Liver (tissue), 9 donors: ENCODE measurements around the gene MCL1. TPM values are rescaled to one million over a fixed set of nuclear protein-coding genes. Genes with fewer than 3 reads are reported as not detected.

ENCODE experiments used
- DNase-seq: peaks from one replicate; pipeline ENCODE4 v3.0.0-alpha.2; 2017; ENCODE audit warnings: low spot score
- H3K27ac ChIP-seq, 2 donors: one replicate each; pipeline ENCODE4 v1.7.0; 2013; ENCODE audit warnings: inconsistent platforms in 2 of 2, low read length in 2 of 2, control low read depth in 1 of 2, low read depth in 1 of 2, mild to moderate bottlenecking in 1 of 2
- H3K27me3 ChIP-seq, 4 donors: one replicate each; pipeline versions ENCODE4 v1.6.1 to v1.7.0; 2013; ENCODE audit warnings: low read length in 3 of 4, inconsistent platforms in 1 of 4, mild to moderate bottlenecking in 1 of 4, moderate library complexity in 1 of 4; ENCODE audit not compliant: control insufficient read depth in 4 of 4, insufficient read depth in 4 of 4
- H3K36me3 ChIP-seq, 4 donors: one replicate each; pipeline versions ENCODE4 v1.6.1 to v1.7.0; 2013; ENCODE audit warnings: low read length in 3 of 4, mild to moderate bottlenecking in 3 of 4, low read depth in 1 of 4, moderate library complexity in 1 of 4; ENCODE audit not compliant: control insufficient read depth in 4 of 4, insufficient read depth in 3 of 4
- H3K4me1 ChIP-seq, 4 donors: one replicate each; pipeline versions ENCODE4 v1.6.1 to v1.7.0; 2013; ENCODE audit warnings: low read length in 3 of 4, mild to moderate bottlenecking in 3 of 4, moderate library complexity in 1 of 4; ENCODE audit not compliant: control insufficient read depth in 4 of 4, insufficient read depth in 4 of 4
- H3K4me3 ChIP-seq, 3 donors: one replicate each; pipeline versions ENCODE4 v1.6.1 to v1.7.0; 2013; ENCODE audit warnings: low read length in 3 of 3, control low read depth in 1 of 3, low read depth in 1 of 3, mild to moderate bottlenecking in 1 of 3
- H3K9ac ChIP-seq, 2 donors: one replicate each; pipeline ENCODE4 v1.7.0; 2013; ENCODE audit warnings: low read length in 2 of 2, mild to moderate bottlenecking in 2 of 2, moderate library complexity in 2 of 2, control low read depth in 1 of 2, low read depth in 1 of 2
- H3K9me3 ChIP-seq, 4 donors: one replicate each; pipeline versions ENCODE4 v1.6.1 to v1.7.0; 2013; ENCODE audit warnings: low read length in 3 of 4; ENCODE audit not compliant: control insufficient read depth in 4 of 4
- EGR1 ChIP-seq, 2 donors: IDR thresholded peaks; 2 replicates each; pipeline ENCODE4 v1.6.1; 2016 to 2018; ENCODE audit warnings: antibody characterized with exemption in 2 of 2, low read depth in 2 of 2
- FOXA2 ChIP-seq: IDR thresholded peaks from 2 replicates; pipeline ENCODE4 v1.6.1; 2016; ENCODE audit warnings: antibody characterized with exemption
- GABPA ChIP-seq, 2 donors: IDR thresholded peaks in 1 of 2; conservative IDR thresholded peaks in 1 of 2; 2 replicates each; pipeline ENCODE4 v1.6.1; 2016; ENCODE audit warnings: antibody characterized with exemption in 2 of 2, mild to moderate bottlenecking in 1 of 2, moderate library complexity in 1 of 2
- HNF4A ChIP-seq, 2 donors: conservative IDR thresholded peaks; 2 replicates each; pipeline ENCODE4 v1.6.1; 2016; ENCODE audit warnings: antibody characterized with exemption in 2 of 2, mild to moderate bottlenecking in 2 of 2
- HNF4G ChIP-seq: IDR thresholded peaks from 2 replicates; pipeline ENCODE4 v1.6.1; 2016; ENCODE audit warnings: antibody characterized with exemption
- JUND ChIP-seq, 2 donors: IDR thresholded peaks; 2 replicates each; pipeline ENCODE4 v1.6.1; 2016; ENCODE audit warnings: antibody characterized with exemption in 2 of 2
- NR2F2 ChIP-seq: IDR thresholded peaks from 2 replicates; pipeline ENCODE4 v1.6.1; 2016; ENCODE audit warnings: antibody characterized with exemption
- RAD21 ChIP-seq, 2 donors: IDR thresholded peaks; 2 replicates each; pipeline ENCODE4 v1.6.1; 2016; ENCODE audit warnings: antibody characterized with exemption in 2 of 2, mild to moderate bottlenecking in 2 of 2
- RXRA ChIP-seq, 2 donors: IDR thresholded peaks; 2 replicates each; pipeline ENCODE4 v1.6.1; 2017 to 2018; ENCODE audit warnings: antibody characterized with exemption in 2 of 2, mild to moderate bottlenecking in 1 of 2
- SP1 ChIP-seq: IDR thresholded peaks from 2 replicates; pipeline ENCODE4 v1.6.1; 2018; ENCODE audit warnings: antibody characterized with exemption, mild to moderate bottlenecking
- TAF1 ChIP-seq: conservative IDR thresholded peaks from 2 replicates; pipeline ENCODE4 v1.6.1; 2016; ENCODE audit warnings: antibody characterized with exemption, mild to moderate bottlenecking
- YY1 ChIP-seq: IDR thresholded peaks from 2 replicates; pipeline ENCODE4 v1.6.1; 2016; ENCODE audit warnings: antibody characterized with exemption, mild to moderate bottlenecking
- WGBS: extraction: QIAGEN DNeasy Blood & Tissue Kit; methylation state at CpG from one replicate; pipeline ENCODE4 v1.1.7; 2013; 5-methylcytosine and 5-hydroxymethylcytosine counted together
- polyA plus RNA-seq, 2 donors: library from polyadenylated mRNA; stranded (reverse) in 1 of 2; unstranded in 1 of 2; fragments of 200-250 nt in 1 of 2; fragments of >200 nt in 1 of 2; fragmentation: Nextera tagmentation in 1 of 2; extraction: Ambion mirVana in 1 of 2; gene quantifications; one replicate each; pipeline versions ENCODE4 v1.2.1 to v1.2.3, GENCODE V29; 2013 to 2015
- total RNA-seq, 2 donors: library from RNA; depleted of rRNA; stranded (reverse); fragments of >200 nt; gene quantifications; one replicate each; pipeline ENCODE4 v1.2.3, GENCODE V29; 2014
- TF ChIP-seq, protein P1 (sequence below): IDR thresholded peaks from 2 replicates; pipeline ENCODE4 v1.6.1; 2016; ENCODE audit warnings: antibody characterized with exemption
- TF ChIP-seq, protein P2 (sequence below): fragments of 150-350 bp; IDR thresholded peaks from 2 replicates; pipeline ENCODE4 v1.5.1; 2017; ENCODE audit warnings: improper control_type of control experiment, low read depth, low read length; ENCODE audit not compliant: missing input control
- TF ChIP-seq, protein P3 (sequence below): IDR thresholded peaks from 2 replicates; pipeline ENCODE4 v1.6.1; 2016; ENCODE audit warnings: antibody characterized with exemption
- TF ChIP-seq, protein P4 (sequence below): IDR thresholded peaks from 2 replicates; pipeline ENCODE4 v1.6.1; 2016; ENCODE audit warnings: antibody characterized with exemption
- donor health status: healthy.
- donor health status: healthy.
- donor health status: healthy.
- donor health status: healthy.
- donor health status: healthy.

MCL1 gene
- total and polyA plus RNA-seq, 4 donors, result 23.4 to 181 (median 80.0) TPM

DNA sequence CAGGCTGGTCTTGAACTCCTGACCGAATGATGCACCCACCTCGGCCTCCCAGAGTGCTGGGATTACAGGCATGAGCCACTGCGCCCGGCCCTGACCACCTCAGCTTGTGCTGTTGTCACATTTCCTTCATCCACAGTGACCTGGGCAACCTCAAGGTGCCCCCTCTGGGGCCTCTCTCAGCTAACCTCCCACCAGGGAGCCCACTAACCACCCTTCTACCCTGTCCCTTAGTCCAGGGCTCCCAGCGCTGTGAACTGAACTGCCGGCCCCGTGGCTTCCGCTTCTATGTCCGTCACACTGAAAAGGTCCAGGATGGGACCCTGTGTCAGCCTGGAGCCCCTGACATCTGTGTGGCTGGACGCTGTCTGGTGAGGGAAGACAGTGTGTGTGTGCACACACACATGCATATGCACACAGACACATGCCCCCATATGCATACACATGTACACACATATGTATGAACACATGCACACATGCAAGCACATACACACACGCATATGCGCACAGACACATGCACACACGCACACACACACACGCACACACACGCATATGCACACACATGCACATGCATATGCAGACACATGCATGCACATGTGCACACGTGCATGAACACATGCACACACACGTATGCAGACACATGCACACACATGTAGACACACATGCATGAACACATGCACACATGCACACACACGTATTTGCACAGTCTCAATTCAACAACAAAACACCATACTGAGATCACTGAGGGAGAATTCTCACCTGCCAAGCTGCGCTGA lies 24.0 kb downstream of the MCL1 start:
- H3K4me1 ChIP-seq, result peaks cover 12 to 37% (median 30%) of the 10 kb centered on the region in 4 donors
- no peak overlapping the region for H3K27ac ChIP-seq
- H3K27me3 ChIP-seq, result no peaks in the 10 kb centered on the region
- no peak overlapping the region for H3K9ac ChIP-seq
- WGBS, result 86% methylated on average over 19 of the region's 19 CpGs
- peaks cover 0 to 11% (median 4%) of the 10 kb centered on the region in 4 donors for H3K36me3 ChIP-seq
- H3K4me3 ChIP-seq, result no peak overlapping the region
- TF ChIP-seq HNF4G (no peak), TAF1 (no peak), JUND (IDR thresholded peaks at IDR 0.05) (no peak), FOXA2 (no peak), HNF4A (conservative IDR thresholded peaks at IDR 0.05) (no peak), RAD21 (IDR thresholded peaks at IDR 0.05) (no peak), GABPA (IDR thresholded peaks at IDR 0.05 in 1 of 2, conservative IDR thresholded peaks at IDR 0.05 in 1 of 2) (no peak), SP1 (no peak), YY1 (no peak), NR2F2 (no peak), RXRA (IDR thresholded peaks at IDR 0.05) (no peak), EGR1 (IDR thresholded peaks at IDR 0.05; ENCODE audit: low read depth in 2 of 2) (no peak)
- TF ChIP-seq, protein P1, sequence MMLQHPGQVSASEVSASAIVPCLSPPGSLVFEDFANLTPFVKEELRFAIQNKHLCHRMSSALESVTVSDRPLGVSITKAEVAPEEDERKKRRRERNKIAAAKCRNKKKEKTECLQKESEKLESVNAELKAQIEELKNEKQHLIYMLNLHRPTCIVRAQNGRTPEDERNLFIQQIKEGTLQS, result no peak
- TF ChIP-seq, protein P2, sequence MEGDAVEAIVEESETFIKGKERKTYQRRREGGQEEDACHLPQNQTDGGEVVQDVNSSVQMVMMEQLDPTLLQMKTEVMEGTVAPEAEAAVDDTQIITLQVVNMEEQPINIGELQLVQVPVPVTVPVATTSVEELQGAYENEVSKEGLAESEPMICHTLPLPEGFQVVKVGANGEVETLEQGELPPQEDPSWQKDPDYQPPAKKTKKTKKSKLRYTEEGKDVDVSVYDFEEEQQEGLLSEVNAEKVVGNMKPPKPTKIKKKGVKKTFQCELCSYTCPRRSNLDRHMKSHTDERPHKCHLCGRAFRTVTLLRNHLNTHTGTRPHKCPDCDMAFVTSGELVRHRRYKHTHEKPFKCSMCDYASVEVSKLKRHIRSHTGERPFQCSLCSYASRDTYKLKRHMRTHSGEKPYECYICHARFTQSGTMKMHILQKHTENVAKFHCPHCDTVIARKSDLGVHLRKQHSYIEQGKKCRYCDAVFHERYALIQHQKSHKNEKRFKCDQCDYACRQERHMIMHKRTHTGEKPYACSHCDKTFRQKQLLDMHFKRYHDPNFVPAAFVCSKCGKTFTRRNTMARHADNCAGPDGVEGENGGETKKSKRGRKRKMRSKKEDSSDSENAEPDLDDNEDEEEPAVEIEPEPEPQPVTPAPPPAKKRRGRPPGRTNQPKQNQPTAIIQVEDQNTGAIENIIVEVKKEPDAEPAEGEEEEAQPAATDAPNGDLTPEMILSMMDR, result no peak
- TF ChIP-seq, protein P3, sequence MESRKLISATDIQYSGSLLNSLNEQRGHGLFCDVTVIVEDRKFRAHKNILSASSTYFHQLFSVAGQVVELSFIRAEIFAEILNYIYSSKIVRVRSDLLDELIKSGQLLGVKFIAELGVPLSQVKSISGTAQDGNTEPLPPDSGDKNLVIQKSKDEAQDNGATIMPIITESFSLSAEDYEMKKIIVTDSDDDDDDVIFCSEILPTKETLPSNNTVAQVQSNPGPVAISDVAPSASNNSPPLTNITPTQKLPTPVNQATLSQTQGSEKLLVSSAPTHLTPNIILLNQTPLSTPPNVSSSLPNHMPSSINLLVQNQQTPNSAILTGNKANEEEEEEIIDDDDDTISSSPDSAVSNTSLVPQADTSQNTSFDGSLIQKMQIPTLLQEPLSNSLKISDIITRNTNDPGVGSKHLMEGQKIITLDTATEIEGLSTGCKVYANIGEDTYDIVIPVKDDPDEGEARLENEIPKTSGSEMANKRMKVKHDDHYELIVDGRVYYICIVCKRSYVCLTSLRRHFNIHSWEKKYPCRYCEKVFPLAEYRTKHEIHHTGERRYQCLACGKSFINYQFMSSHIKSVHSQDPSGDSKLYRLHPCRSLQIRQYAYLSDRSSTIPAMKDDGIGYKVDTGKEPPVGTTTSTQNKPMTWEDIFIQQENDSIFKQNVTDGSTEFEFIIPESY, result no peak
- TF ChIP-seq, protein P4, sequence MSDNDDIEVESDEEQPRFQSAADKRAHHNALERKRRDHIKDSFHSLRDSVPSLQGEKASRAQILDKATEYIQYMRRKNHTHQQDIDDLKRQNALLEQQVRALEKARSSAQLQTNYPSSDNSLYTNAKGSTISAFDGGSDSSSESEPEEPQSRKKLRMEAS, result no peak
- H3K9me3 ChIP-seq, result no peaks in the 10 kb centered on the region
- DNase-seq, result no peak

DNA sequence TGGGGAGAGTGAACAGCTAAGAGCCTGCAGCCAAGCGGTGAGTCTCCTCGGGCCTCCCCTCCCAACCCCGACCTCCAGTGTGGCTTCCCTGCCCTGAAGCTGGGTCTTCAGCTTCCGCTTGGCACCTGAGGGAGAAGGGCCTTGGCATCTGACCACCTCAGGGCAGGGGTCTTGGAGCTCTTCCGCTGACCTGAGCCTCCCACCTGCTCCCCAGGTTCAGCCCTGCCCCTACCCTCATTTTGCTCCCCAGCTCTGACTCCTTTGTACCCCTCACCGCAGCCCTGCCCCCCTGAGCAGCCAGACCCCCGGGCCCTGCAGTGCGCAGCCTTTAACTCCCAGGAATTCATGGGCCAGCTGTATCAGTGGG lies 25.3 kb downstream of the MCL1 start:
- peaks cover 0 to 11% (median 4%) of the 10 kb centered on the region in 4 donors for H3K36me3 ChIP-seq
- H3K9ac ChIP-seq, result no peak overlapping the region
- no peak for TF ChIP-seq HNF4G
- no peaks in the 10 kb centered on the region for H3K27me3 ChIP-seq
- peaks cover 12 to 33% (median 22%) of the 10 kb centered on the region in 4 donors for H3K4me1 ChIP-seq
- H3K4me3 ChIP-seq, result no peak overlapping the region
- H3K27ac ChIP-seq, result no peak overlapping the region
- 93% methylated on average over 8 of the region's 8 CpGs for WGBS
- DNase-seq, result no peak
- H3K9me3 ChIP-seq, result no peaks in the 10 kb centered on the region
